Neural progenitor cell (in vitro differentiated cells): ENCODE measurements around the gene COA8. TPM values are rescaled to one million over a fixed set of nuclear protein-coding genes. Genes with fewer than 3 reads are reported as not detected.

Experiments
- DNase-seq: peaks from one replicate; pipeline ENCODE4 v3.0.0-alpha.2; 2016; ENCODE audit warnings: low spot score
- H2AFZ ChIP-seq: fragments of 200-600 bp; sonication (generic); replicated peaks from 2 replicates; pipeline ENCODE4 v1.6.1; 2016; ENCODE audit warnings: antibody characterized with exemption
- H3F3A ChIP-seq: fragments of 200-600 bp; sonication (generic); 2 replicates; pipeline ENCODE4 v1.6.1; 2016; ENCODE audit warnings: antibody characterized with exemption, low read depth
- H3K27ac ChIP-seq: fragments of 200-600 bp; sonication (generic); 2 replicates; pipeline ENCODE4 v1.5.1; 2016; ENCODE audit warnings: mild to moderate bottlenecking
- H3K27me3 ChIP-seq: fragments of 200-600 bp; sonication (generic); 2 replicates; pipeline ENCODE4 v1.6.1; 2016; ENCODE audit warnings: mild to moderate bottlenecking, moderate library complexity
- H3K36me3 ChIP-seq: fragments of 200-600 bp; sonication (generic); 2 replicates; pipeline ENCODE4 v1.5.1; 2016
- H3K4me1 ChIP-seq: fragments of 200-600 bp; sonication (generic); 2 replicates; pipeline ENCODE4 v1.6.1; 2016; ENCODE audit warnings: mixed run types
- H3K4me2 ChIP-seq: fragments of 200-600 bp; sonication (generic); 2 replicates; pipeline ENCODE4 v1.6.1; 2016
- H3K4me3 ChIP-seq: fragments of 200-600 bp; sonication (generic); 2 replicates; pipeline ENCODE4 v1.5.1; 2016
- H3K79me2 ChIP-seq: fragments of 200-600 bp; sonication (generic); 2 replicates; pipeline ENCODE4 v1.6.1; 2016; ENCODE audit warnings: low read depth
- H3K9ac ChIP-seq: fragments of 200-600 bp; sonication (generic); 2 replicates; pipeline ENCODE4 v1.6.1; 2016
- H3K9me3 ChIP-seq: fragments of 200-600 bp; sonication (generic); 2 replicates; pipeline ENCODE4 v1.5.1; 2016; ENCODE audit warnings: low read depth
- H4K20me1 ChIP-seq: fragments of 200-600 bp; sonication (generic); 2 replicates; pipeline ENCODE4 v1.6.1; 2016; ENCODE audit warnings: low read depth
- H3K27ac Mint-ChIP-seq: 3 replicates; pipeline ENCODE4 v1.8.0; 2021; ENCODE audit warnings: mixed read lengths
- H3K27me3 Mint-ChIP-seq: 2 replicates; pipeline ENCODE4 v1.8.0; 2022; ENCODE audit warnings: low read depth, mild to moderate bottlenecking, inconsistent platforms, moderate library complexity, mixed read lengths; ENCODE audit not compliant: insufficient read depth
- H3K36me3 Mint-ChIP-seq: 3 replicates; pipeline ENCODE4 v1.8.0; 2021; ENCODE audit warnings: mixed read lengths
- H3K4me1 Mint-ChIP-seq: 3 replicates; pipeline ENCODE4 v1.8.0; 2021; ENCODE audit warnings: mixed read lengths
- H3K4me3 Mint-ChIP-seq: 3 replicates; pipeline ENCODE4 v1.8.0; 2021; ENCODE audit warnings: mild to moderate bottlenecking, moderate library complexity, mixed read lengths
- H3K9me3 Mint-ChIP-seq: 3 replicates; pipeline ENCODE4 v1.8.0; 2020; ENCODE audit warnings: mixed read lengths
- CTCF ChIP-seq: fragments of 200-600 bp; sonication (generic); IDR thresholded peaks from 2 replicates; pipeline ENCODE4 v1.5.1; 2017; ENCODE audit warnings: antibody characterized with exemption, mild to moderate bottlenecking
- EZH2 ChIP-seq: fragments of 200-600 bp; sonication (generic); IDR thresholded peaks from 2 replicates; pipeline ENCODE4 v1.6.1; 2017; ENCODE audit warnings: antibody characterized with exemption, mild to moderate bottlenecking, moderate library complexity
- EZH2phosphoT487 ChIP-seq: fragments of 200-600 bp; sonication (generic); IDR thresholded peaks from 2 replicates; pipeline ENCODE4 v1.6.1; 2017; ENCODE audit warnings: antibody characterized with exemption
- total RNA-seq: library from RNA; depleted of rRNA; stranded (reverse); fragments of >200 nt; gene quantifications from 2 replicates; pipeline ENCODE4 v1.2.3, GENCODE V29; 2015; ENCODE audit warnings: low replicate concordance

The COA8 gene
- total RNA-seq, 1 donor from 2014 or later = 72.3 TPM

GRCh38 chr14:103544388-103545218, 18.2 kb upstream of the COA8 start:
- H3F3A ChIP-seq = peaks cover 7% of the 10 kb centered on the region
- H3K4me1 Mint-ChIP-seq = peaks cover 32% of the 10 kb centered on the region
- no peak for TF ChIP-seq CTCF
- no peak for TF ChIP-seq EZH2
- TF ChIP-seq EZH2phosphoT487 = no peak
- no peaks in the 10 kb centered on the region for H3K36me3 ChIP-seq
- H3K4me2 ChIP-seq = no peak overlapping the region
- H3K9ac ChIP-seq = no peak overlapping the region
- H3K36me3 Mint-ChIP-seq = no peaks in the 10 kb centered on the region
- no peaks in the 10 kb centered on the region for H3K9me3 ChIP-seq
- H4K20me1 ChIP-seq = no peaks in the 10 kb centered on the region
- no peak overlapping the region for H2AFZ ChIP-seq
- H3K9me3 Mint-ChIP-seq = no peaks in the 10 kb centered on the region
- no peak overlapping the region for H3K27ac ChIP-seq
- peaks cover 45% of the 10 kb centered on the region for H3K4me1 ChIP-seq
- peak; percentile 40 for DNase-seq
- no peaks in the 10 kb centered on the region for H3K27me3 ChIP-seq
- no peaks in the 10 kb centered on the region for H3K79me2 ChIP-seq
- H3K27ac Mint-ChIP-seq = peak overlapping the region; percentile 99
- peak overlapping the region; percentile 73 for H3K4me3 Mint-ChIP-seq
- no peak overlapping the region for H3K4me3 ChIP-seq
- peaks cover 11% of the 10 kb centered on the region for H3K27me3 Mint-ChIP-seq

GRCh38 chr14:103545219-103545914, 17.4 kb upstream of the COA8 start:
- no peaks in the 10 kb centered on the region for H4K20me1 ChIP-seq
- H3K9me3 ChIP-seq = no peaks in the 10 kb centered on the region
- no peak overlapping the region for H2AFZ ChIP-seq
- H3K9ac ChIP-seq = no peak overlapping the region
- H3K4me2 ChIP-seq = no peak overlapping the region
- H3K36me3 Mint-ChIP-seq = no peaks in the 10 kb centered on the region
- H3K9me3 Mint-ChIP-seq = no peaks in the 10 kb centered on the region
- no peak overlapping the region for H3K4me3 Mint-ChIP-seq
- peaks cover 42% of the 10 kb centered on the region for H3K4me1 ChIP-seq
- no peak for DNase-seq
- H3K4me3 ChIP-seq = no peak overlapping the region
- H3K27me3 Mint-ChIP-seq = peaks cover 11% of the 10 kb centered on the region
- H3K4me1 Mint-ChIP-seq = peaks cover 26% of the 10 kb centered on the region
- no peak overlapping the region for H3K27ac ChIP-seq
- no peaks in the 10 kb centered on the region for H3K36me3 ChIP-seq
- H3K79me2 ChIP-seq = no peaks in the 10 kb centered on the region
- TF ChIP-seq EZH2 (no peak), EZH2phosphoT487 (no peak), CTCF (no peak)
- peak overlapping the region; percentile 76 for H3K27ac Mint-ChIP-seq
- H3K27me3 ChIP-seq = no peaks in the 10 kb centered on the region
- H3F3A ChIP-seq = peaks cover 3% of the 10 kb centered on the region

GRCh38 chr14:103545915-103546651, 16.7 kb upstream of the COA8 start:
- H3K4me3 ChIP-seq = no peak overlapping the region
- no peak overlapping the region for H3K27ac ChIP-seq
- peaks cover 8% of the 10 kb centered on the region for H3K27me3 Mint-ChIP-seq
- H3K27me3 ChIP-seq = no peaks in the 10 kb centered on the region
- peak overlapping the region; percentile 76 for H3K27ac Mint-ChIP-seq
- TF ChIP-seq EZH2 = no peak
- TF ChIP-seq EZH2phosphoT487 = no peak
- DNase-seq = no peak
- H3K36me3 Mint-ChIP-seq = no peaks in the 10 kb centered on the region
- no peaks in the 10 kb centered on the region for H4K20me1 ChIP-seq
- no peaks in the 10 kb centered on the region for H3K79me2 ChIP-seq
- H3K9me3 ChIP-seq = no peaks in the 10 kb centered on the region
- peak overlapping the region; percentile 59 for H3K4me3 Mint-ChIP-seq
- H3F3A ChIP-seq = no peaks in the 10 kb centered on the region
- H3K9me3 Mint-ChIP-seq = no peaks in the 10 kb centered on the region
- no peaks in the 10 kb centered on the region for H3K36me3 ChIP-seq
- peaks cover 21% of the 10 kb centered on the region for H3K4me1 Mint-ChIP-seq
- H3K4me1 ChIP-seq = peaks cover 36% of the 10 kb centered on the region
- no peak overlapping the region for H3K4me2 ChIP-seq
- H3K9ac ChIP-seq = no peak overlapping the region
- H2AFZ ChIP-seq = no peak overlapping the region
